Measurements from ENCODE around the gene ANTKMT.

Gene ANTKMT

DNA sequence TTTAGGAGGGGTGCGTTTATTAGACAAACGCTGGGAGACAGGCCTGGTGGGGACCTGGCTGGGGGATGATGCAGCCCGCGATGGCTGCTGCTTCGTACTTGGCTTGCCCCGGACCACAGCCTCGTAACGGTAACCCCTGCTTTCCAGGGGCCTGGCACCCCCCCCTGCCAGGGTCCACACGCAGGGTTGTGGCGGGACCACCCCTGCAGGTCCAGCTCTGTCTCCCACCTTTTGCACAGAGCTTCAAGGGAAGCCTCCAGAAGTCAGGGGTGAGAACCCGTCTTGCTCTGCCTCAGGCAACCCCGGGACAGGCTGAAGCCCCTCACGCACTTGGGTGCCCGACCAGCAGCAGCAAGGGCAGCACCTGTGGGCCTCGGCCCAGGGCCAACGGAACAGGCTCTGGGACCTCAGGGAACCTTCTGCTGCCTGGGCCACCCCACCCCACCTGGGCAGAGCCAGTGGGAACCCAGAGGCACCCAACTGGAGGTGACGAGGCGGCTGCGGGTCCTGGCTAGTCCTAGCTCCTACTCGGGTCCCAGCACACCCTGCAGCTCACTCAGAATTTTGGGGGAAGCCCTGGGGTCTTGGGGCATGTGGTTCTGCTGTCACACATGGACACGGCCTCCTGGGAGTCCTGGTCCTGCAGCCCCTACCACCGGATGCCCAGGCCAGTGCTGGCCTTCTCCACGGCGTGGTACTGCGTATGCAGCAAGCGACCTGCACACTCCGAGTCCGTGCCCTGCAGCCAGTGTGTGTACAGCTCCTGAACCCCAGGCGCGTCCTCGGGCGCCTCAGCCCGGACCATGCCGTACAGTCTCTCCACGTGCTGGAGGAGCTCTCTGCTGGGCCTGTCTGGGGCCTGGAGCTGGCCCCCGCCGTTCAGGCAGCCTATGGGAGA, 9.1 kb downstream of the ANTKMT start:
- DNase-seq (ENCODE audit: low read depth), result no peak
- H3K4me3 ChIP-seq (ENCODE audit: low read depth, low read length), result no peak overlapping the region
- TF ChIP-seq, protein P1, sequence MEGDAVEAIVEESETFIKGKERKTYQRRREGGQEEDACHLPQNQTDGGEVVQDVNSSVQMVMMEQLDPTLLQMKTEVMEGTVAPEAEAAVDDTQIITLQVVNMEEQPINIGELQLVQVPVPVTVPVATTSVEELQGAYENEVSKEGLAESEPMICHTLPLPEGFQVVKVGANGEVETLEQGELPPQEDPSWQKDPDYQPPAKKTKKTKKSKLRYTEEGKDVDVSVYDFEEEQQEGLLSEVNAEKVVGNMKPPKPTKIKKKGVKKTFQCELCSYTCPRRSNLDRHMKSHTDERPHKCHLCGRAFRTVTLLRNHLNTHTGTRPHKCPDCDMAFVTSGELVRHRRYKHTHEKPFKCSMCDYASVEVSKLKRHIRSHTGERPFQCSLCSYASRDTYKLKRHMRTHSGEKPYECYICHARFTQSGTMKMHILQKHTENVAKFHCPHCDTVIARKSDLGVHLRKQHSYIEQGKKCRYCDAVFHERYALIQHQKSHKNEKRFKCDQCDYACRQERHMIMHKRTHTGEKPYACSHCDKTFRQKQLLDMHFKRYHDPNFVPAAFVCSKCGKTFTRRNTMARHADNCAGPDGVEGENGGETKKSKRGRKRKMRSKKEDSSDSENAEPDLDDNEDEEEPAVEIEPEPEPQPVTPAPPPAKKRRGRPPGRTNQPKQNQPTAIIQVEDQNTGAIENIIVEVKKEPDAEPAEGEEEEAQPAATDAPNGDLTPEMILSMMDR (IDR thresholded peaks at IDR 0.05; ENCODE audit: low read depth, low read length, missing control alignments), result no peak

DNA sequence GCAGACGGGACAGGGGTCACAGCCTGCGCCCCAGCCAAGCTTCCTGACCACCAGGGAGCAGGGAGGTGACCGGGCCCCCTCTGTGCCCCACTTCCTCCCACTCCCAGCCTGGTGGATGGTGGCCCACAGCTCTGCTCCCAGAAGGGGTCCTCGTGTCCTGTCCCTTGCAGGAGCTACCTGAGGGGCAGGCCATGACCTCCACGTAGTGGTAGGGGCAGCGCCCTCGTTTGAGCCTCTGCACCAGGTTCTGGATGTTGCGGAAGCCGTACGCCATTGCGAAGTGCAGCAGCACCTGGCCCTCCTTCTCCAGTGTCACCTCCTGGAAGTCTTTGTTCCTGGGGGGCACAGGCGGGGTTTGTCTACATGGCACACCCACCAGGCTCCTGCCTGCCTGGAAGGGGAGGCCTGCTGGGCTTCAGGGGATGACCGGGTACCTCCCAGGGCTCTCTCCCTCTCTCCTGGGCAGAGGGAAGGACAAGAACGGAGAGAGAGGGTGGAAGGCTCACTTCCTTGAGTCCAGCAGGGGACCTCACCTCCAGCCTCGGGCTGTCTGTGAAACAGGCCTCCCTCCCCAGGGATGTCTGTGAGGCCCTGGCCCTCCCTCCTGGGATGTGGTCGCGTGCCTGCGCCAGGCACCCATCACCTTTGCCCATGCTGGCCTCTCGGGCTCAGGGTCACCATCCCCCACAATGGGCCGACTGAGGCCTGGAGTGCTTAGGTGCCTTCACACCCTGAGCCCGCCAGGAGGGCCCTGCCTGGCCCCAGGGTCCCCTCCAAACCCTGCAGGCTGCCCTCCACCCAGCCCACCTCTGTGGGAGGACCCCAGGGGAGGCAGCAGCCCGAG, 9.9 kb downstream of the ANTKMT start:
- no peak for DNase-seq (ENCODE audit: low read depth)
- H3K4me3 ChIP-seq (ENCODE audit: low read depth, low read length), result no peak overlapping the region
- TF ChIP-seq, protein P1 (IDR thresholded peaks at IDR 0.05; ENCODE audit: low read depth, low read length, missing control alignments), result no peak

DNA sequence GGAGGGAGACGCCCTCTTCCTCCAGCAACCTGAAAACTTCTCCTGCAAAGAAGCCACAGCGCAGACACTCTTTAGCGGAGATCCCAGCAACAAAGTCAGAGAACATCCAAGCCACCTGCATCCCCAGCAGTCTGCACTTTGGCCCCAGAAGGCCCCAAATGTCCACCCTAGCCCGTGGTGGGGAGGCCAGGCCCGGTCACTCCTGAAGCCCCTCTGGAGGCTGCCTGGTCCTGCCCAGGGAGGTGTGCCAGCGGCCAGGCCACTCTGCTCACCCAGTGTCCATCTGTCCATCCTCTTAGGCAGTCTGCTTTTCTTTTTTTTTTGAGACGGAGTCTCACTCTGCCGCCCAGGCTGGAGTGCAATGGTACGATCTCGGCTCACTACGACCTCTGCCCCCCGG, 11.4 kb downstream of the ANTKMT start:
- H3K4me3 ChIP-seq (ENCODE audit: low read depth, low read length), result no peak overlapping the region
- DNase-seq (ENCODE audit: low read depth), result no peak
- TF ChIP-seq, protein P1 (IDR thresholded peaks at IDR 0.05; ENCODE audit: low read depth, low read length, missing control alignments), result no peak

DNA sequence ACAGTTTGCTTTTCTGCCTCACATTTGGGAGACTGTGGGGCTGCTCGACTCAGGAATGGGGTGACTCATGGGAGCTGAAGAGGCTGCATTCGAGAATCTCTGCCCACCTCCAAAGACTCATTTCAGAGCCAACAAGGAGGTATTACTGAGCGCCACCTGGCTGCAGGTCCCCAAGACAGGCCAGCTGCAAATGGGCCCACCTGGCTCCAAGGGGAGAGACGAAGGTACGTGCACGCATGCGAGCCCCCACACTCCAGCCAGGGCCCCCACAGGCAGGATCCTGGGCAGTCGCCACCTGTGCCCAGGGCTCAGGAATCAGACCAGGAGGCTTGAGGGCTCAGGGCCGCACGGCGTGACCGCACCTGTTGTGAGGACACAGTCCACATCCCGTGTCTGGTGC, 12.0 kb downstream of the ANTKMT start:
- DNase-seq (ENCODE audit: low read depth), result no peak
- TF ChIP-seq, protein P1 (IDR thresholded peaks at IDR 0.05; ENCODE audit: low read depth, low read length, missing control alignments), result no peak
- H3K4me3 ChIP-seq (ENCODE audit: low read depth, low read length), result no peak overlapping the region

DNA sequence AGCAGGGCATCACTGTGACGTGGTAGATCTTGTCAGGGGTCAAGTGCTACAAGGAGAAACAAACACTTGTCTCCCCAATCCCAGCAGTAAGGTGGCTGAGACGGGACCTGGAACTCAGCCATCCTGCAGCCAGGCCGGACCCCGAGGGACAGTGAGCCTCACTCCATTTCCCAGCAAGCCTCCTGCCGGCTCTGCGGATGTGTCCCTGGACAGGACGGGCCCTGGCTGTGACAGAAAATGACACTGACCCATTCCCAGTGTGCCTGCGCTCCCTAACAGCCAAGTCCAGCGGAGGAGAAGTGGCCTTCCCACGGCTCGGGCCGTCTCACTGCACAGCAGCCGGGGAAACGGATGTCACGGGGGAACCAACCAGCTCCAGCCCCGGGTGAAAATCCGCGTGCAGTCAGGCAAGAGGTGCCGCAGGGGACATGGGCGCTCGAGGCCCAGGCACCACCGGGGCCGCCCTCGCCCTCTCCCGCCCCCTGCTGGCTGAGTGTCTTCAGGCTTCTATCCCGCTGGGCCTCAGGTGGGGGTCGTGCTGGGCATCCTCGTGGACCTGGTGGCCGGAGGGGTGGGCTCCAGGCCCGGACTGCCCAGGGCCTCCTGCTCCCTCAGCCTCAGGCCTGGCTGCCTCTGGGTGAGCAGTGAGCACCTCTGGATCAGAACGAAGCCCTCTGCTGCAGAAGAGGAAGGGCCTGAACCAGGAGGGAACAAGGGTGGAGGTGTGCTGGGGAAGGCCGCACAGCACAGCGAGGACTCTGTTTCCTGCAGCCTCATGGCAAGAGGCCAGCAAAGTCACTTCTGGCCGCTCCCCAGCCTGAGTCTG, 12.6 kb downstream of the ANTKMT start:
- TF ChIP-seq, protein P1 (IDR thresholded peaks at IDR 0.05; ENCODE audit: low read depth, low read length, missing control alignments), result peak; percentile 39
- no peak overlapping the region for H3K4me3 ChIP-seq (ENCODE audit: low read depth, low read length)
- DNase-seq (ENCODE audit: low read depth), result no peak

DNA sequence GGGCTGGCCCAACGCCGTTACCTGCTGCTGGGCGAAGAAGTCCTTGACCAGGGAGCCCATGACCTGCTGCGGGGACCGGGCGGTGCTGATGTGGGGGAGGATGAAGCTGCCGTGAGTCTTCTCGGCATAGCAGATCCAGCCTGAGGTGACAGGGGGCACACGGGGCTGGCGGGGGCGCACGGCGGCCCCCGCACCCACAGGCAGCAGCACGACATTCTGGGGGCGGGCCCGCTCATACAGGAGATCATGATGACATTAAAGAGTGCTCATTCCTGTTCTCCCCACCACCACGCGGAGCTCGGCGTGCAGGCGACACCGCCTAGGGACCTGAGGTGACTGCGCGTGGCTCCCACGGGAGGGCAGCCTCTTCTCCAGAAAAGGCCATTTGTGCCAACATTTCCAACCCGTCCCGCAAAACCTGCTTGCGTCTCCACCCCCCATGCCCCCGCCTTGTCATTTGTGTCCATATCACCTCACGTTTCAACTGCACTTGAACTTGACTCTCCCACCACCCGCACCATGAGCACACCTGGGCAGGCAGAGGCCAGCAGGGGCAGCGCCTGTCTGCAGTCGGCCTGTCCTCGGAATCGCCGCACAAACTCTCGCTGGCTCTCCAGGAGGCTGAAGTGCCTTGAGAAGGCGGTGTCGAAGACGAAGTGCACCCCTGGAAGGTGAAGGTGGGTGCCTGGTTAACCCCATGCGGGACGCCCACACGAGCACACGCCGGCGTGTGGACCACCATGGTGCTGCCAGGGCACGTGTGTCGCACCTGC, 13.4 kb downstream of the ANTKMT start:
- TF ChIP-seq, protein P1 (IDR thresholded peaks at IDR 0.05; ENCODE audit: low read depth, low read length, missing control alignments), result no peak
- no peak for DNase-seq (ENCODE audit: low read depth)
- H3K4me3 ChIP-seq (ENCODE audit: low read depth, low read length), result no peak overlapping the region
